Measurements from ENCODE around the gene STRBP.

Gene STRBP

GRCh38 chr9:123097430-123098095, 170.8 kb downstream of the STRBP start:
- DNase-seq (ENCODE audit: low read depth), result no peak

DNA sequence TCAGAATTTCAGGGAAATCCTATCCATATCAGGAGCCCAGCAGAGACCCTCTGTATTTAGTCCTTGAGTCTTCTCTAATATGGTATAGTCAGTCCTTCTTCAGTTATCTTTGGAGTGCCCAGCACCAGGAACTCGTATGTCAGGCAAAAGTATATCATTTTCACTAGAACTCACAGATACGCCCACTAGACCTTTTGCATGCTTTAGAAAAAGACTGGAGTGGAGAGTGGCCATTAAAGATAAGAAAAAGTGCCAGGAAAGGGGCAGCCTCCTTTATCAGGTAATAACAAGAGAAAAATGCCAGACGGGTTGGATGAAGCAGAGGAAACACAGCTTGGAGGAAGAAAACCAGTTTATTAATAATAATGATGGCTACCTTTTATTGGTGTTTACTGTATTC, 171.4 kb downstream of the STRBP start:
- DNase-seq (ENCODE audit: low read depth), result no peak

DNA sequence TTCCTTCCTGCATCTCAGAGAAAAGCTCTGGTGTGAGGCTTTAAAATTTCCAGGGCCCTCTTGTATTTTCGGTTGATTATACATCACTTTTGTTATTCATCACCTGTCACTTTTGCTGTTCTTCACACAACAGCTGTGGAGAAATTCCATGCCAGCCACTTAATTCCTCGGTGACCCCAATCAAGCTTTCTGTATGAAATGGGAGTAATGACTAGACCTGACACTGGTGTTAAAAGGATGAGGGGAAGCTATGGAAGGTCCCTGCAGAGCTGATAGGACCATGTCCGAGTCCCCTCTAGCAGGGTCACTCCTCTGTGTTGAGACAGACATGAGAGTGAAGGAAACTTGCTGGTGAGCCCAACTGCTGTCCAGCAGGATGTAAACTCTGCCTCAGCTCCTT, 175.2 kb downstream of the STRBP start:
- DNase-seq (ENCODE audit: low read depth), result no peak

- no peak for DNase-seq (ENCODE audit: low read depth)
Measured at GRCh38 chr9:123091459-123091858, 176.9 kb downstream of the STRBP start.

DNA sequence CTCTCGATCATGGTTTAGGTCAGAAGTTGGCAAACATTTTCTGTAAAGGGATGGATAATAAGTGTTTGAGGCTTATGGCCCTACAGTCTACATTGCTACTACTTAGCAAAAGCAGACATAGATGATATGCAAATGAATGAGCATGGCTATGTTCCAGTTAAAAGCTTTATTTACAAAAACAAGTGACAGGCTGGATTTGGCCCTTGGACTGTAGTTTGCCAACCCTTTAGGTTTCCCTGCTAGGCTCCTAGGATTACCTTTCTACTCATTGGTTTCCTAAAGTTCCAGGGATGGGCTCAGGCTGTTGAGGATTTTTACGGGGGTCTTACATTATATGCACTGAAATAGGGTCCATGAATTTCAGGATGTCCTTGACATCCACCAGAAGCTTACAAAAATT, 177.4 kb downstream of the STRBP start:
- no peak for DNase-seq (ENCODE audit: low read depth)

DNA sequence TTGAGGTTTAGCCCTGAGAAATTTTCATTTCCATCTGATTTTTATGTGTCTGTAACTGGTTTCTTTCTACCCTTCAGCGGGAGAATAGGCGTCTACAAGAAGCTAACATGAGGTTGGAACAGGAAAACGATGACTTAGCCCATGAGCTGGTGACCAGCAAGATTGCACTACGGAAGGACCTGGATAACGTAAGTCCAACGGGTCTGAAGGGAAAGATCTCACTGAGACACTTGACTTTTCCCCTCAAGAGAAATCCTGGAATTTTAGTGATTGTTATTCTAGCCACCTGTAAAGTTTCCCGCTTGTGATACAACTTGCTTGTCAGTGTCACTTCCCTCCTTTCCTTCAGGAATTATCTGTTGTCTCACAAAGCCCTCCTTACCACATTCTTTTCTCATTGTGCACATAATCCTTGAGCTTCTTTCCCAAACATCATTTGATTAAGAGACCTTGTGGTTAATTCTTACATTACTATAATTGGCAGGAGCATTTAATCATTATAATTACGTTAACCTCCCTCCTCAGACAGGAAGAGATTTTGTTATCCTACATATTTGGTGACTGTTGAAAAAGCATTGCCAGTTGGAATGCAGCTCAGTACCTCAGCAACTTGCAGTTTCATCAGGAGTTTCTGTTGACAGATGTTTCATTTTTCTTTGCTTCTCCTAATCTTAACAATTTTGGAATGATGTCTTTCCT, 178.0 kb downstream of the STRBP start:
- no peak for DNase-seq (ENCODE audit: low read depth)

DNA sequence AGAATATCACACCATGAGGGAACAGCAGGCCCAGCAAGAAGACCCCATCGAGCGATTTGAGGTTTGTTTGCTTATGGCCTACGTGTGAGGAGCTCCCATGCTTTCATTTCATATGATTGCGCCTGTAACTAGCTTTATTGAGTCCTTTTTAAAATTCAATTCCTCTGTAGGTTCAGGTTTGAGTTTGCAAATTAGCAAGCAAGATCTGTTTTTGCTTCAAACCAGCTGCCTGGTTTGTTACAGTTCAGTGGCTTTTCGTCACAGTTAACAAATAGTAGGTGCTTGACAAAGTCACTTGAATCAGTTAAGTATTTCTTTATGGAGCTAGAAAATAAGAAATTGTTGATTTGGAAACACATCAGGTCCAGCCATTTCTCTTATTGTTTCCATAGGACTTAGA, 178.6 kb downstream of the STRBP start:
- no peak for DNase-seq (ENCODE audit: low read depth)

GRCh38 chr9:123089040-123089439, 179.3 kb downstream of the STRBP start:
- DNase-seq (ENCODE audit: low read depth), result no peak

DNA sequence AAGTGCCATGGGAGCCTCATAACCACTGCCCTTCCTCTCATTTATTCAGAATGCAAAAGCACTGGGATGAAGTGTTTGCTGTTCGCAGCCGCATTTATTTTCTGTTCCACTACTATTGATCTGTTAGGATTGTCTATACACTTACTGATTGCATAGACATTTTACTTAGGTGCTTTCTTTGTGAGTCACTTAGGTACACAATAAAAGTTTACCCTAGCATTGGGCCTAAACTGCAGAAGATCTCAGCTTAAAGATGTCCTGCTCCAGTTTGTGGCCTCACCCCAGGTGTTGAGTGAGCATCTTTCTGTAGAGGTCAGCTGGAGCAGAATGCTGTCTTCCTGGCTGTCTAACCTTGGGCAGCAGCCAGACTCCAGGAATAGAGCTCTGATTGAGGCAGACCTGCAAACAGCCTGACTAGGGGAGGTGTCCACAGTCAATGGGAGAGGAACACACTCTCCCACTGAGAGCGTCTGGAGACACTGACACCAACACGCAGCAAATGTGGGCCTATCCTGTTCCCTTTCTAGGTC, 181.0 kb downstream of the STRBP start:
- no peak for DNase-seq (ENCODE audit: low read depth)

DNA sequence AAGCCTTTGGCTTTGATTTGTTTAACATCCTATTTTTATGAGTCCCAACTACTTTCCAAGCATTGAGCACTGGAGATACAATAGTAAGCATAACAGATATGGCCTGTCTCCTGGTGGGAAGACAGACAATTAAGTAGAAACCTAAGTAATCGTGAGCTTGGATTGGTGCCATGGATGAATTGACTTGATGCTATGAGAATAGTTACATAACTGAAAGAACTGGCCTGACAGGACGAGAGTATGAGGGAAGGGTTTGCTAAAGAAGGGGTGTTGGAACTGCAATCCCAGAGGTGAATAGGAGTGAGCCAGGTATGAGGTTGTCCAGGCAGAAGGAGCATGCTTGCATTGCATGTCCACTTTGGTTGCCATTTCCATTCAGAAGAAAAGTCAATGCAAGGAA, 182.5 kb downstream of the STRBP start:
- no peak for DNase-seq (ENCODE audit: low read depth)

- DNase-seq (ENCODE audit: low read depth), result no peak
Measured at GRCh38 chr9:123084256-123084655, 184.1 kb downstream of the STRBP start.

GRCh38 chr9:123083680-123084079, 184.7 kb downstream of the STRBP start:
- no peak for DNase-seq (ENCODE audit: low read depth)

GRCh38 chr9:123081824-123082223, 186.6 kb downstream of the STRBP start:
- DNase-seq (ENCODE audit: low read depth), result peak; percentile 17

GRCh38 chr9:123080444-123080843, 187.9 kb downstream of the STRBP start:
- no peak for DNase-seq (ENCODE audit: low read depth)

DNA sequence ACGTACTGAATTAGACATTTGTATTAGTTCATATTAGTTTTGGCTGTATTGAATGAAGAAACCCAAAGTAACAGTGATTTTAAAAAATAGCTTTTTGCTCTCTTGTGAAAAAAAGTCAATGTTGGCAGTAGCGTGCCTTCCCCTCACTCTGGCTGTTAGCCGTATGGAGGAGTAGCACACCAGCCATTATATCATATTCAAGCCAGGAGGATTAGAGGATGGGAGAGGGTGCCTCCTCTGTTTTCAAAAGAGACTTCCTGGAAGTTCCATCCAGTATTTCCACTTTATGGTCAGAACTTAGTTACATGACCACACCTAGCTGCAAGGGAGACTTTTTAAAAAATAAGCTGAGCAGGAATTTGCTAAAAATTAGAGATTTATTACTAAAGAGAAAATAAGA, 193.8 kb downstream of the STRBP start:
- no peak for DNase-seq (ENCODE audit: low read depth)

GRCh38 chr9:123073991-123074422, 194.4 kb downstream of the STRBP start:
- no peak for DNase-seq (ENCODE audit: low read depth)

DNA sequence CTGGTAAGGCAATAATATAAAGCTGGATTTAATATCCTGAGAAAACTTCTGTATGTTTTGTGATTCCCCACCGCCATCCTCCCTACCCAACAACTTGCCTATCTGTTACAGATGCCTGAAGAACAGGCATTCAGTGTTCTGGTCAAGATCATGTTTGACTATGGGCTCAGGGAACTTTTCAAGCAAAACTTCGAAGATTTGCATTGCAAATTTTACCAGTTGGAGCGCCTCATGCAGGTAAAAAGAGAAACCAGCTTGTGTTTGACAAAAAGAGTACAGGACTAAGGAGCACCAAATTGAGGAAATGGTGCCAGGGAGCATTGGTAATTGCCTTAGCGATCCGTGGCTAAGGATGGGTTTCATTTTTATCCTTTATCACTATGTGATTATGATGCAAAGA, 194.9 kb downstream of the STRBP start:
- no peak for DNase-seq (ENCODE audit: low read depth)

GRCh38 chr9:123072407-123072995, 195.9 kb downstream of the STRBP start:
- DNase-seq (ENCODE audit: low read depth), result no peak
